Glomerular visceral epithelial cell (primary cell): Measurements from ENCODE around the gene LENG1.
"Not testable (repeated sequence)": the region's sequence is repeated elsewhere in the genome, so short reads cannot be mapped to it uniquely, and the experiment has no call there.

Experiments
- DNase-seq: peaks from one replicate; pipeline ENCODE4 v3.0.0-alpha.2; 2016; ENCODE audit errors: extremely low spot score

The LENG1 gene

GRCh38 chr19:54159352-54160181 is at the start of gene LENG1:
Gene LENG1 (minus strand): TSS chr19:54159721. CDS start chr19:54159695, 26 bp downstream.
- DNase-seq = peak; percentile 100

GRCh38 chr19:54208784-54209057 is 49.2 kb upstream of the LENG1 start:
- DNase-seq = no peak

GRCh38 chr19:54207983-54208783 is 48.7 kb upstream of the LENG1 start:
- DNase-seq = peak; percentile 38

- DNase-seq = no peak
Measured at GRCh38 chr19:54207676-54207982, 48.1 kb upstream of the LENG1 start.

GRCh38 chr19:54207193-54207592 is 47.7 kb upstream of the LENG1 start:
- not testable (repeated sequence) for DNase-seq

- DNase-seq = no peak
Measured at GRCh38 chr19:54206831-54207177, 47.3 kb upstream of the LENG1 start.

- DNase-seq = no peak
Measured at GRCh38 chr19:54206030-54206830, 46.7 kb upstream of the LENG1 start.

GRCh38 chr19:54204767-54205468 is 45.4 kb upstream of the LENG1 start:
- DNase-seq = no peak

- DNase-seq = peak; percentile 90
Measured at GRCh38 chr19:54203151-54203611, 43.7 kb upstream of the LENG1 start.

GRCh38 chr19:54201980-54202379 is 42.5 kb upstream of the LENG1 start:
- no peak for DNase-seq

GRCh38 chr19:54201172-54201701 is 41.7 kb upstream of the LENG1 start:
- no peak for DNase-seq

GRCh38 chr19:54199401-54199800 is 39.9 kb upstream of the LENG1 start:
- DNase-seq = no peak

GRCh38 chr19:54197121-54197520 is 37.6 kb upstream of the LENG1 start:
- DNase-seq = no peak

- DNase-seq = no peak
Measured at GRCh38 chr19:54196536-54196935, 37.0 kb upstream of the LENG1 start.

- not testable (repeated sequence) for DNase-seq
Measured at GRCh38 chr19:54194463-54194862, 34.9 kb upstream of the LENG1 start.

- DNase-seq = no peak
Measured at GRCh38 chr19:54193011-54193410, 33.5 kb upstream of the LENG1 start.

GRCh38 chr19:54191811-54192453 is 32.4 kb upstream of the LENG1 start:
- DNase-seq = no peak

- peak; percentile 92 for DNase-seq
Measured at GRCh38 chr19:54191011-54191810, 31.7 kb upstream of the LENG1 start, which contains the start of gene TSEN34. Gene TSEN34 (plus strand): TSS chr19:54191308. CDS start chr19:54191365, 57 bp downstream.

- DNase-seq = peak; percentile 100
Measured at GRCh38 chr19:54190503-54191010, 31.0 kb upstream of the LENG1 start.
